Measurements from ENCODE around the gene MGAT3. TPM values are rescaled to one million over a fixed set of nuclear protein-coding genes. Genes with fewer than 3 reads are reported as not detected.
A peak's percentile ranks its signal among the peaks of the same experiment; 100 is the strongest.

MGAT3 gene
- total and polyA plus RNA-seq, 2 of the 13 experiments (the other 11 are each of a cell fraction or from before 2014, with no cell fraction given) = 0.11 to 0.15 TPM

DNA sequence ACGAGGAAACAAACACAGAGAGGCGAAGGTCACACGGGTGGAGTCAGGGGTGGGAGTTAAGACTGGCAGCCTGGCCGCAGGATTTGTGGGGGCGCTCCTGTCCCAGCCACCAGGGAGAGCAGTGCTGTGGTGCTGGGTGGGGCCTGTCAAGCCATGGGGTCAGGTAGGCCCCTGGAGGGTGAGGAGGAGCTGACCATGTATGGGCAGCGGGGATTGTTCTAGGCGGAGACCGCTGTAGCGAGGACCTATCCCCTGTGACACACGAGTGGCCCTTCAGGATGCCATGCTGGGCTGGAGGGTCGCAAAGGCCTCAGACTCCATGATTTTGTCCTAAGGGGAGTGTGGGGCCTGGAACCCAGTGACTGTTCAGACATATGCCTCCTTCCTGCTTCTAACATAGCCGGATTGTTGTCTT, 77.3 kb downstream of the MGAT3 start (continued):
- no peak for TF ChIP-seq AGO1 (IDR thresholded peaks at IDR 0.05; ENCODE audit: low read depth, low read length, poor library complexity, severe bottlenecking)
- TF ChIP-seq, protein P1, sequence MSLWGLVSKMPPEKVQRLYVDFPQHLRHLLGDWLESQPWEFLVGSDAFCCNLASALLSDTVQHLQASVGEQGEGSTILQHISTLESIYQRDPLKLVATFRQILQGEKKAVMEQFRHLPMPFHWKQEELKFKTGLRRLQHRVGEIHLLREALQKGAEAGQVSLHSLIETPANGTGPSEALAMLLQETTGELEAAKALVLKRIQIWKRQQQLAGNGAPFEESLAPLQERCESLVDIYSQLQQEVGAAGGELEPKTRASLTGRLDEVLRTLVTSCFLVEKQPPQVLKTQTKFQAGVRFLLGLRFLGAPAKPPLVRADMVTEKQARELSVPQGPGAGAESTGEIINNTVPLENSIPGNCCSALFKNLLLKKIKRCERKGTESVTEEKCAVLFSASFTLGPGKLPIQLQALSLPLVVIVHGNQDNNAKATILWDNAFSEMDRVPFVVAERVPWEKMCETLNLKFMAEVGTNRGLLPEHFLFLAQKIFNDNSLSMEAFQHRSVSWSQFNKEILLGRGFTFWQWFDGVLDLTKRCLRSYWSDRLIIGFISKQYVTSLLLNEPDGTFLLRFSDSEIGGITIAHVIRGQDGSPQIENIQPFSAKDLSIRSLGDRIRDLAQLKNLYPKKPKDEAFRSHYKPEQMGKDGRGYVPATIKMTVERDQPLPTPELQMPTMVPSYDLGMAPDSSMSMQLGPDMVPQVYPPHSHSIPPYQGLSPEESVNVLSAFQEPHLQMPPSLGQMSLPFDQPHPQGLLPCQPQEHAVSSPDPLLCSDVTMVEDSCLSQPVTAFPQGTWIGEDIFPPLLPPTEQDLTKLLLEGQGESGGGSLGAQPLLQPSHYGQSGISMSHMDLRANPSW (CRISPR knock-in tag; IDR thresholded peaks at IDR 0.05; ENCODE audit: borderline replicate concordance) = no peak
- no peak for TF ChIP-seq ZNF160 (CRISPR knock-in tag; IDR thresholded peaks at IDR 0.05)
- no peak for TF ChIP-seq JUNB (CRISPR knock-in tag; IDR thresholded peaks at IDR 0.05; ENCODE audit: borderline replicate concordance)
- TF ChIP-seq, protein P2, sequence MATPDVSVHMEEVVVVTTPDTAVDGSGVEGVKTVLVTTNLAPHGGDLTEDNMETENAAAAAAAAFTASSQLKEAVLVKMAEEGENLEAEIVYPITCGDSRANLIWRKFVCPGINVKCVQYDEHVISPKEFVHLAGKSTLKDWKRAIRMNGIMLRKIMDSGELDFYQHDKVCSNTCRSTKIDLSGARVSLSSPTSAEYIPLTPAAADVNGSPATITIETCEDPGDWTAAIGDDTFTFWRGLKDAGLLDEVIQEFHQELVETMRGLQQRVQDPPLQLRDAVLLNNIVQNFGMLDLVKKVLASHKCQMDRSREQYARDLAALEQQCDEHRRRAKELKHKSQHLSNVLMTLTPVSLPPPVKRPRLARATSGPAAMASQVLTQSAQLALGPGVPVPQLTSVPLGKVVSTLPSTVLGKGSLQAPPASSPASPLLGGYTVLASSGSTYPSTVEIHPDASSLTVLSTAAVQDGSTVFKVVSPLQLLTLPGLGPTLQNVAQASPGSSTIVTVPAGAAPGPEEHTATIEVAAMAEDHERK (CRISPR knock-in tag; IDR thresholded peaks at IDR 0.05; ENCODE audit: low read depth) = no peak
- TF ChIP-seq, protein P3, sequence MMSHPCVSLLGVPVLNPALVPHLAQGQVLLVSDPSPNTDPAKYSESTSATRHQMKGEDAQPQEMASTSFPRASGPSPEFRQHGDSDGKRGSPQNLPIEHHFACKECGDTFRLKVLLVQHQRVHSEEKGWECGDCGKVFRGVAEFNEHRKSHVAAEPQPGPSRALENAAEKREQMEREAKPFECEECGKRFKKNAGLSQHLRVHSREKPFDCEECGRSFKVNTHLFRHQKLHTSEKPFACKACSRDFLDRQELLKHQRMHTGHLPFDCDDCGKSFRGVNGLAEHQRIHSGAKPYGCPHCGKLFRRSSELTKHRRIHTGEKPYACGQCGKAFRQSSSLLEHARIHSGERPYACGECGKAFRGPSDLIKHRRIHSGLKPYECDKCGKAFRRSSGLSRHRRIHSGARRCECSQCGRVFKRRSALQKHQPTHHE (CRISPR knock-in tag; IDR thresholded peaks at IDR 0.05; ENCODE audit: borderline replicate concordance) = 0 out of 2 replicates have a peak, but pooled peaks have one; percentile 66
- no peak for TF ChIP-seq ZSCAN30 (CRISPR knock-in tag; IDR thresholded peaks at IDR 0.05)
- TF ChIP-seq, protein P4, sequence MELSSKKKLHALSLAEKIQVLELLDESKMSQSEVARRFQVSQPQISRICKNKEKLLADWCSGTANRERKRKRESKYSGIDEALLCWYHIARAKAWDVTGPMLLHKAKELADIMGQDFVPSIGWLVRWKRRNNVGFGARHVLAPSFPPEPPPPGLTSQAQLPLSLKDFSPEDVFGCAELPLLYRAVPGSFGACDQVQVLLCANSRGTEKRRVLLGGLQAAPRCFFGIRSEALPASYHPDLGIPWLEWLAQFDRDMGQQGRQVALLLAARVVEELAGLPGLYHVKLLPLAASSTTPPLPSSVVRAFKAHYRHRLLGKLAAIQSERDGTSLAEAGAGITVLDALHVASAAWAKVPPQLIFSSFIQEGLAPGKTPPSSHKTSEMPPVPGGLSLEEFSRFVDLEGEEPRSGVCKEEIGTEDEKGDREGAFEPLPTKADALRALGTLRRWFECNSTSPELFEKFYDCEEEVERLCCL (CRISPR knock-in tag; IDR thresholded peaks at IDR 0.05; ENCODE audit: borderline replicate concordance) = no peak
- TF ChIP-seq, protein P5, sequence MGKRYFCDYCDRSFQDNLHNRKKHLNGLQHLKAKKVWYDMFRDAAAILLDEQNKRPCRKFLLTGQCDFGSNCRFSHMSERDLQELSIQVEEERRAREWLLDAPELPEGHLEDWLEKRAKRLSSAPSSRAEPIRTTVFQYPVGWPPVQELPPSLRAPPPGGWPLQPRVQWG (CRISPR knock-in tag; IDR thresholded peaks at IDR 0.05; ENCODE audit: borderline replicate concordance, low read depth) = no peak; the same call in 1 of the 2 replicates
- TF ChIP-seq MTF2 (CRISPR knock-in tag; IDR thresholded peaks at IDR 0.05; ENCODE audit: borderline replicate concordance) = no peak
- TF ChIP-seq, protein P6, sequence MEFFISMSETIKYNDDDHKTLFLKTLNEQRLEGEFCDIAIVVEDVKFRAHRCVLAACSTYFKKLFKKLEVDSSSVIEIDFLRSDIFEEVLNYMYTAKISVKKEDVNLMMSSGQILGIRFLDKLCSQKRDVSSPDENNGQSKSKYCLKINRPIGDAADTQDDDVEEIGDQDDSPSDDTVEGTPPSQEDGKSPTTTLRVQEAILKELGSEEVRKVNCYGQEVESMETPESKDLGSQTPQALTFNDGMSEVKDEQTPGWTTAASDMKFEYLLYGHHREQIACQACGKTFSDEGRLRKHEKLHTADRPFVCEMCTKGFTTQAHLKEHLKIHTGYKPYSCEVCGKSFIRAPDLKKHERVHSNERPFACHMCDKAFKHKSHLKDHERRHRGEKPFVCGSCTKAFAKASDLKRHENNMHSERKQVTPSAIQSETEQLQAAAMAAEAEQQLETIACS (CRISPR knock-in tag; IDR thresholded peaks at IDR 0.05) = no peak
- TF ChIP-seq ZNF101 (CRISPR knock-in tag; IDR thresholded peaks at IDR 0.05; ENCODE audit: borderline replicate concordance, low read depth) = no peak
- TF ChIP-seq ZNF367 (CRISPR knock-in tag; IDR thresholded peaks at IDR 0.05; ENCODE audit: borderline replicate concordance) = no peak
- TF ChIP-seq SUZ12 (IDR thresholded peaks at IDR 0.05; ENCODE audit: low read depth, low read length) = no peak
- TF ChIP-seq ZNF333 (CRISPR knock-in tag; IDR thresholded peaks at IDR 0.05; ENCODE audit: borderline replicate concordance) = 0 out of 2 replicates have a peak, but pooled peaks have one; percentile 10
- TF ChIP-seq HDAC1 (CRISPR knock-in tag; IDR thresholded peaks at IDR 0.05) = peak; percentile 52; the same call in 1 of the 2 replicates
- TF ChIP-seq MTF1 (CRISPR knock-in tag; IDR thresholded peaks at IDR 0.05) = no peak
- no peak for TF ChIP-seq SOX5 (CRISPR knock-in tag; IDR thresholded peaks at IDR 0.05; ENCODE audit: borderline replicate concordance)
- TF ChIP-seq, protein P7, sequence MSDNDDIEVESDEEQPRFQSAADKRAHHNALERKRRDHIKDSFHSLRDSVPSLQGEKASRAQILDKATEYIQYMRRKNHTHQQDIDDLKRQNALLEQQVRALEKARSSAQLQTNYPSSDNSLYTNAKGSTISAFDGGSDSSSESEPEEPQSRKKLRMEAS (IDR thresholded peaks at IDR 0.05) = peak; percentile 48; the same call in 1 of the 2 replicates
- no peak for TF ChIP-seq ZNF678 (CRISPR knock-in tag; IDR thresholded peaks at IDR 0.05)
- no peak for TF ChIP-seq ZNF354B (CRISPR knock-in tag; IDR thresholded peaks at IDR 0.05)
